Measurements from ENCODE around the gene PLD6. TPM values are rescaled to one million over a fixed set of nuclear protein-coding genes. Genes with fewer than 3 reads are reported as not detected.
"Not testable (repeated sequence)": the region's sequence is repeated elsewhere in the genome, so short reads cannot be mapped to it uniquely, and the experiment has no call there.

Gene PLD6
- total RNA-seq, 1 donor from 2014 or later: 1.2 TPM

- Mint-ChIP-seq H3K9me3 (ENCODE audit: low read depth) (no peaks in the 10 kb centered on the region), H3K36me3 (ENCODE audit: insufficient read depth) (no peaks in the 10 kb centered on the region), H3K4me1 (ENCODE audit: low read depth) (peaks cover 2% of the 10 kb centered on the region), H3K27me3 (no peaks in the 10 kb centered on the region), H3K27ac (no peak overlapping the region), H3K4me3 (ENCODE audit: low read depth) (no peak overlapping the region)
- DNase-seq (ENCODE audit: low spot score, unreplicated experiment): no peak
- TF ChIP-seq, protein P1, sequence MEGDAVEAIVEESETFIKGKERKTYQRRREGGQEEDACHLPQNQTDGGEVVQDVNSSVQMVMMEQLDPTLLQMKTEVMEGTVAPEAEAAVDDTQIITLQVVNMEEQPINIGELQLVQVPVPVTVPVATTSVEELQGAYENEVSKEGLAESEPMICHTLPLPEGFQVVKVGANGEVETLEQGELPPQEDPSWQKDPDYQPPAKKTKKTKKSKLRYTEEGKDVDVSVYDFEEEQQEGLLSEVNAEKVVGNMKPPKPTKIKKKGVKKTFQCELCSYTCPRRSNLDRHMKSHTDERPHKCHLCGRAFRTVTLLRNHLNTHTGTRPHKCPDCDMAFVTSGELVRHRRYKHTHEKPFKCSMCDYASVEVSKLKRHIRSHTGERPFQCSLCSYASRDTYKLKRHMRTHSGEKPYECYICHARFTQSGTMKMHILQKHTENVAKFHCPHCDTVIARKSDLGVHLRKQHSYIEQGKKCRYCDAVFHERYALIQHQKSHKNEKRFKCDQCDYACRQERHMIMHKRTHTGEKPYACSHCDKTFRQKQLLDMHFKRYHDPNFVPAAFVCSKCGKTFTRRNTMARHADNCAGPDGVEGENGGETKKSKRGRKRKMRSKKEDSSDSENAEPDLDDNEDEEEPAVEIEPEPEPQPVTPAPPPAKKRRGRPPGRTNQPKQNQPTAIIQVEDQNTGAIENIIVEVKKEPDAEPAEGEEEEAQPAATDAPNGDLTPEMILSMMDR (IDR thresholded peaks at IDR 0.05; ENCODE audit: unreplicated experiment): no peak
Measured at GRCh38 chr17:17200831-17201230, 5.3 kb downstream of the PLD6 start.

DNA sequence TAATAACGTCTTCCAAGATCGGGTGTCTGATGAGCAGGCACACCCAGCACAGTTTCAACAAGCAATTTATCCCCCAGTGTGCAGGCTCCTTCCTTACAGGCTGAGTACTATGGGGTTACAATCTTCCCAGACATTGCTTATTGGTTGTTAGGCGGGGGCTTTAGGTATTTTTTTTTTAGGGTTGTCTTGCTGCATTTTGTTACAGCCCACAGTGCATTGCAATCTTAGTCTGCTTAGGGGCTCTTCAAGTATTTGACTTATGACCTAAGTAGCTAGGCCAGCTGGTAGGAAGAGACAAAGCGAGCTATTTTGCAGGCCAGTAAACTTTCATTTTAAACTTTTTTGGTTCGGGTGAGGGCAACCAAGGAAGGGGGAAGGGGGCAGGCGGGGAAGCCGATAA is 5.8 kb downstream of the PLD6 start:
- Mint-ChIP-seq H3K9me3 (ENCODE audit: low read depth) (no peaks in the 10 kb centered on the region), H3K4me1 (ENCODE audit: low read depth) (peaks cover 2% of the 10 kb centered on the region), H3K27ac (no peak overlapping the region), H3K4me3 (ENCODE audit: low read depth) (no peak overlapping the region), H3K36me3 (ENCODE audit: insufficient read depth) (no peaks in the 10 kb centered on the region), H3K27me3 (no peaks in the 10 kb centered on the region)
- TF ChIP-seq, protein P1 (IDR thresholded peaks at IDR 0.05; ENCODE audit: unreplicated experiment): no peak
- no peak for DNase-seq (ENCODE audit: low spot score, unreplicated experiment)

DNA sequence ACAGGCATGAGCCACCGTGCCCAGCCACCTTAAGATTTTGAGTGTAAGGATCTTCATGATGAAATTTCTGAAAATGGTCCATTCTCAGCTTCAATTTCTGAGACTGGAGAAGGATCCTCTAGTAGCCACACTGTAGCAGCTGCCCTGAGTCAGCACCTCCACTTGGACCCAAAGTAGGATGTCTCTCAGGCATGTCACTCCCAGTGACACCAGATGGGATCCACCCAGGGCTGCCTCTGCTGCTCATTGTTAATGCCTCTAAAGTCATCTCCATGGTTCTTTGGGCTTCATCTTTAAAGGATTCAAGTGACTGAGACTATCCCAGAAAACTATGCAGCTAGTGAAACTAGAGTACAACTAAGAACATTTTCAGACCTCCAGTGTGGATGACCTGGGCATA is 7.9 kb downstream of the PLD6 start:
- TF ChIP-seq, protein P1 (IDR thresholded peaks at IDR 0.05; ENCODE audit: unreplicated experiment): no peak
- H3K4me3 Mint-ChIP-seq (ENCODE audit: low read depth): no peak overlapping the region
- H3K27ac Mint-ChIP-seq: no peak overlapping the region
- H3K4me1 Mint-ChIP-seq (ENCODE audit: low read depth): peaks cover 2% of the 10 kb centered on the region
- no peaks in the 10 kb centered on the region for H3K27me3 Mint-ChIP-seq
- no peak for DNase-seq (ENCODE audit: low spot score, unreplicated experiment)
- H3K9me3 Mint-ChIP-seq (ENCODE audit: low read depth): no peaks in the 10 kb centered on the region
- H3K36me3 Mint-ChIP-seq (ENCODE audit: insufficient read depth): no peaks in the 10 kb centered on the region

DNA sequence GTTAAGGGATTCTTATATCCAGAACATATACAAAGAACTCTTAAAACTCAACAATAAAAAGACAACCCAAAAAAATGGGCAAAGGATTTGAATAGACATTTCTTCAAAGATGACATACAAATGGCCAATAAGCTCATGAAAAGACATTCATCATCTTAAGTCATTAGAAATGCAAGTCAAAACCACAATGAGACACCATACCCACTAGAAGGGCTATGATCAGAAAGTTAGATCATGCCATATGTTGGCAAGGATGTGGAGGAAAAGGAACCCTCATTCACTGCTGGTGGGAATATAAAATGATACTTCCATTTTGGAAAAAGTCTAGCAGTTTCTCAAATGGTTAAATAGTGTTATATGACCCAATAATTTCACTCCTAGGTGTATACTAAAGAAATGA is 9.4 kb downstream of the PLD6 start:
- H3K4me3 Mint-ChIP-seq (ENCODE audit: low read depth): no peak overlapping the region
- no peak overlapping the region for H3K27ac Mint-ChIP-seq
- H3K9me3 Mint-ChIP-seq (ENCODE audit: low read depth): no peaks in the 10 kb centered on the region

GRCh38 chr17:17195466-17195865 is 10.7 kb downstream of the PLD6 start:
- H3K36me3 Mint-ChIP-seq (ENCODE audit: insufficient read depth); DNase-seq (ENCODE audit: low spot score, unreplicated experiment); H3K4me3 Mint-ChIP-seq (ENCODE audit: low read depth); H3K27me3 Mint-ChIP-seq; H3K9me3 Mint-ChIP-seq (ENCODE audit: low read depth); H3K27ac Mint-ChIP-seq; H3K4me1 Mint-ChIP-seq (ENCODE audit: low read depth): not testable (repeated sequence)

More for the DNA sequence above, 9.4 kb downstream of the PLD6 start:
- Mint-ChIP-seq H3K27me3 (no peaks in the 10 kb centered on the region), H3K4me1 (ENCODE audit: low read depth) (peaks cover 2% of the 10 kb centered on the region), H3K36me3 (ENCODE audit: insufficient read depth) (no peaks in the 10 kb centered on the region)
- TF ChIP-seq, protein P1 (IDR thresholded peaks at IDR 0.05; ENCODE audit: unreplicated experiment): no peak
- DNase-seq (ENCODE audit: low spot score, unreplicated experiment): no peak

DNA sequence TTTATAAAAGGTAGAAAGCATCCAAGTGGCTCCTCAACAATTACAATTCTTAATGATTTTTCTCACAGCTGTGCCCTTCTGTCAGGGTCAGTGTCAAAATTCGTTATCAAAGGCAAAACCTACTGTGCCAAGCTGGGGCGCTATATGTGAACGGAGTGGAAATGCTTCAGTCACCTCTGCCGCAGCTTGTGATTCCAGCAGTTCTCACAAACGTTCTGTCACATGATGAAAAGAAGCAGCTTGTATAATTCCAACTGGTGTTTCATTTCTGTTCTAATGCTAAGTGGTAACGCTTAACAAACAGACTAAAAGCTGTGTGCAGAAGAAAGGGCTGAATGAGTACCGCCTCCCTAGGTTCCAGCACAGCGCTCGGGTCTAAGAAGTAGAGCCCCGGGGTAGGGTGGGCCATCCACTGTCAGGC is 14.2 kb downstream of the PLD6 start:
- no peaks in the 10 kb centered on the region for H3K9me3 Mint-ChIP-seq (ENCODE audit: low read depth)

More for the DNA sequence above, 14.2 kb downstream of the PLD6 start:
- Mint-ChIP-seq H3K4me3 (ENCODE audit: low read depth) (no peak overlapping the region), H3K27ac (no peak overlapping the region), H3K4me1 (ENCODE audit: low read depth) (peaks cover 6% of the 10 kb centered on the region), H3K36me3 (ENCODE audit: insufficient read depth) (peaks cover 6% of the 10 kb centered on the region), H3K27me3 (no peaks in the 10 kb centered on the region)
- no peak for DNase-seq (ENCODE audit: low spot score, unreplicated experiment)
- TF ChIP-seq, protein P1 (IDR thresholded peaks at IDR 0.05; ENCODE audit: unreplicated experiment): no peak
